H7 (cell line): ENCODE data around the gene BCAP29. TPM values are rescaled to one million over a fixed set of nuclear protein-coding genes. Genes with fewer than 3 reads are reported as not detected.

Experiments
- DNase-seq: peaks from one replicate; pipeline ENCODE4 v3.0.0; 2012
- H3K27me3 ChIP-seq: 2 replicates; pipeline ENCODE4 v1.6.0; 2011; ENCODE audit warnings: mild to moderate bottlenecking, low read length; ENCODE audit not compliant: control insufficient read depth, insufficient read depth
- H3K36me3 ChIP-seq: replicated peaks from 2 replicates; pipeline ENCODE4 v1.5.1; 2011; ENCODE audit warnings: low read length; ENCODE audit not compliant: control insufficient read depth, insufficient read depth
- H3K4me3 ChIP-seq: 2 replicates; pipeline ENCODE4 v1.5.1; 2011; ENCODE audit warnings: low read depth, mild to moderate bottlenecking, control low read depth, low read length, moderate library complexity; ENCODE audit not compliant: insufficient read depth
- total RNA-seq: library from RNA; depleted of rRNA; stranded (reverse); fragments of >200 nt; shearing (Covaris generic); gene quantifications from 2 replicates; pipeline ENCODE4 v1.2.3, GENCODE V29; 2014

The BCAP29 gene
- total RNA-seq, 1 experiment from 2014 or later: 26.8 TPM

GRCh38 chr7:107596881-107597581 is 17.0 kb downstream of the BCAP29 start:
- Histone ChIP-seq H3K27me3 (no peaks in the 10 kb centered on the region), H3K4me3 (no peak overlapping the region), H3K36me3 (no peaks in the 10 kb centered on the region)
- DNase-seq: no peak

- no peak overlapping the region for H3K4me3 ChIP-seq
- H3K36me3 ChIP-seq: no peaks in the 10 kb centered on the region
- DNase-seq: no peak
- H3K27me3 ChIP-seq: no peaks in the 10 kb centered on the region
Measured at GRCh38 chr7:107597582-107597916, 17.5 kb downstream of the BCAP29 start.

- H3K27me3 ChIP-seq: no peaks in the 10 kb centered on the region
- H3K4me3 ChIP-seq: no peak overlapping the region
- no peaks in the 10 kb centered on the region for H3K36me3 ChIP-seq
- no peak for DNase-seq
Measured at GRCh38 chr7:107597953-107598352, 17.9 kb downstream of the BCAP29 start.

GRCh38 chr7:107599262-107599661 is 19.2 kb downstream of the BCAP29 start:
- Histone ChIP-seq H3K27me3 (no peaks in the 10 kb centered on the region), H3K4me3 (no peak overlapping the region), H3K36me3 (no peaks in the 10 kb centered on the region)
- DNase-seq: no peak

- Histone ChIP-seq H3K27me3 (no peaks in the 10 kb centered on the region), H3K36me3 (no peaks in the 10 kb centered on the region), H3K4me3 (no peak overlapping the region)
- DNase-seq: no peak
Measured at GRCh38 chr7:107600816-107601215, 20.8 kb downstream of the BCAP29 start.

GRCh38 chr7:107605218-107605815 is 25.3 kb downstream of the BCAP29 start:
- no peaks in the 10 kb centered on the region for H3K36me3 ChIP-seq
- no peak overlapping the region for H3K4me3 ChIP-seq
- H3K27me3 ChIP-seq: no peaks in the 10 kb centered on the region
- DNase-seq: no peak

- no peaks in the 10 kb centered on the region for H3K36me3 ChIP-seq
- no peak for DNase-seq
- no peak overlapping the region for H3K4me3 ChIP-seq
- no peaks in the 10 kb centered on the region for H3K27me3 ChIP-seq
Measured at GRCh38 chr7:107606303-107606702, 26.3 kb downstream of the BCAP29 start.

GRCh38 chr7:107609811-107610261 is 29.8 kb downstream of the BCAP29 start:
- no peak for DNase-seq
- Histone ChIP-seq H3K27me3 (no peaks in the 10 kb centered on the region), H3K36me3 (no peaks in the 10 kb centered on the region), H3K4me3 (no peak overlapping the region)

- Histone ChIP-seq H3K27me3 (no peaks in the 10 kb centered on the region), H3K4me3 (no peak overlapping the region), H3K36me3 (no peaks in the 10 kb centered on the region)
- DNase-seq: no peak
Measured at GRCh38 chr7:107610323-107610722, 30.3 kb downstream of the BCAP29 start.

- no peaks in the 10 kb centered on the region for H3K36me3 ChIP-seq
- no peak for DNase-seq
- no peaks in the 10 kb centered on the region for H3K27me3 ChIP-seq
- H3K4me3 ChIP-seq: no peak overlapping the region
Measured at GRCh38 chr7:107613439-107613838, 33.4 kb downstream of the BCAP29 start.

GRCh38 chr7:107613948-107614347 is 33.9 kb downstream of the BCAP29 start:
- Histone ChIP-seq H3K36me3 (no peaks in the 10 kb centered on the region), H3K27me3 (no peaks in the 10 kb centered on the region), H3K4me3 (no peak overlapping the region)
- no peak for DNase-seq

GRCh38 chr7:107614425-107614824 is 34.4 kb downstream of the BCAP29 start:
- Histone ChIP-seq H3K27me3 (no peaks in the 10 kb centered on the region), H3K4me3 (no peak overlapping the region), H3K36me3 (no peaks in the 10 kb centered on the region)
- no peak for DNase-seq

- DNase-seq: no peak
- Histone ChIP-seq H3K36me3 (no peaks in the 10 kb centered on the region), H3K4me3 (no peak overlapping the region), H3K27me3 (no peaks in the 10 kb centered on the region)
Measured at GRCh38 chr7:107615910-107616680, 36.0 kb downstream of the BCAP29 start.

- Histone ChIP-seq H3K27me3 (no peaks in the 10 kb centered on the region), H3K4me3 (no peak overlapping the region), H3K36me3 (no peaks in the 10 kb centered on the region)
- DNase-seq: no peak
Measured at GRCh38 chr7:107622429-107622828, 42.4 kb downstream of the BCAP29 start.

GRCh38 chr7:107622894-107623293 is 42.8 kb downstream of the BCAP29 start:
- Histone ChIP-seq H3K4me3 (no peak overlapping the region), H3K27me3 (no peaks in the 10 kb centered on the region), H3K36me3 (no peaks in the 10 kb centered on the region)
- DNase-seq: no peak
